Measurements from ENCODE around the gene NIPA2.

Gene NIPA2

DNA sequence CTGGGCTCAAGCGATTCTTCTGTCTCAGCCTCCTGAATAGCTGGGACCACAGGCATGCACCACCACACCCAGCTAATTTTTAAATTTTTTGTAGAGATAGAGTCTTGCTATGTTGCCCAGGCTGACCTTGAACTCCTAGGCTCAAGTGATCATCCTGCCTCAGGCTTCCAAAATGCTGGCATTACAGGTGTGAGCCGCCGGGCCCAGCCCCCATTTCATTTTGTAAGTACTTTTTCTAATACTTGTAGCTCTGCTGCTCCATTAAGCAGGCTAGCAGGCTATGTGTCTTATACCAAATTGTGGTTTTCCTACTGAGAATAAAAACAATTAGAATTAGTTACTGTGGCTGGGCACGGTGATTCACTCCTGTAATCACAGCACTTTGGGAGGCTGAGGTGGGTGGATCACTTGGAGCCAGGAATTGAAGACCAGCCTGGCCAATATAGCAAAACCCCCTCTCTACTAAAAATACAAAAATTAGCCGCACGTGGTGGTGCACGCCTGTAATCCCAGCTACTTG lies 29.6 kb upstream of the NIPA2 start:
- H3K4me3 ChIP-seq (ENCODE audit: low read depth, low read length), result no peak overlapping the region
- no peak overlapping the region for H3K27ac ChIP-seq (ENCODE audit: extremely low read depth, low read depth, low read length)
- TF ChIP-seq ZNF529 (tag by site-specific recombination; IDR thresholded peaks at IDR 0.05; ENCODE audit: insufficient replicate concordance) (no peak), ZBTB48 (tag by site-specific recombination; IDR thresholded peaks at IDR 0.05) (no peak), ZNF843 (tag by site-specific recombination; IDR thresholded peaks at IDR 0.05) (no peak)
- H3K4me1 ChIP-seq (ENCODE audit: control insufficient read depth, insufficient read depth, low read length), result no peaks in the 10 kb centered on the region
- H3K9me3 ChIP-seq (ENCODE audit: control insufficient read depth, insufficient read depth, low read depth, low read length), result no peaks in the 10 kb centered on the region
- POLR2A ChIA-PET, result no interaction called here
- CTCF ChIA-PET, result no interaction called here
- H3K36me3 ChIP-seq (ENCODE audit: control insufficient read depth in 2 of 2, insufficient read depth in 1 of 2, low read length in 2 of 2), result peaks cover 0 to 4% of the 10 kb centered on the region in 2 experiments

DNA sequence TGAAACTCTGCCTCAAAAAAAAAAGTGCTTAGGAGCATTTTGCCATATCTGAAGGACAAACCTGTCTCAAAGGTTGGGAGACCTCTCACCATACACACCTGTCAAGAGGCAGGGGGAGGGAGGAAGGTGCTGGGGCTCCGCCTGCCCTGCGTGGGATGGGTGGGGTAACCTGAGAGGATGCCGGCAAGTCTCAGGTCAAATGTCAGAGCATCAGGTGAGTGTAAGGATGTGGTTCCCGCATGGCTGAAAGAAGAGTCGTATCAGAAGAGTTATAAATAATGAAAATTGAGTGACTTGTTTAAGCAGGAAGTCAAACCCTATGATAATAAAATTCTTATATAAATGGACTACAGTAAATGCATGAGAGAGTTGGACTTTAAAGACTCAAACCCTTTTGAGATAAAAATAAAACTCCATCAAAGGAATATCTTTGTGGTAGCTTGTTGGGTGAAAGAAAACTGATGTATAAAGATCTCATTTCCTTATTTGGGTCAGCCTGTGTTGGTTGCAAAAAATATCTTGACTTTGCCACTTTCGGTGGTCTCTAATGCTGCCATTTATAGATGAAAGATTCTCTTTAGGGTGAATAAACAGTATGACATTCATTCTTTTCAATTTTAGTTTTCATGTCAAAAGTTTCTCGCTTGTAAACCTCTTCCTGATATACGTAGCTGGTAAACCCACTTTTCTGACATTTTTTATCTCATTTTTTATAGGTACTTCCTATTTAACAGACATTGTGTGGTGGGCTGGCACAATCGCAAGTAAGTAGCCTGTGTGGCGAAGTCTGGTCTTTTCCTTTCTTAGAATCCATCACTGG lies 28.2 kb upstream of the NIPA2 start:
- Histone ChIP-seq H3K36me3 (ENCODE audit: control insufficient read depth in 2 of 2, insufficient read depth in 1 of 2, low read length in 2 of 2) (peaks cover 0 to 8% of the 10 kb centered on the region in 2 experiments), H3K9me3 (ENCODE audit: control insufficient read depth, insufficient read depth, low read depth, low read length) (no peaks in the 10 kb centered on the region)

GRCh38 chr15:22810853-22811338 lies 27.6 kb upstream of the NIPA2 start:
- TF ChIP-seq ZXDB (tag by site-specific recombination; IDR thresholded peaks at IDR 0.05) (no peak), ZFP69B (tag by site-specific recombination; IDR thresholded peaks at IDR 0.05) (no peak), ZNF768 (tag by site-specific recombination; IDR thresholded peaks at IDR 0.05) (no peak), ZSCAN16 (tag by site-specific recombination; IDR thresholded peaks at IDR 0.05) (no peak), ZNF670 (tag by site-specific recombination; IDR thresholded peaks at IDR 0.05; ENCODE audit: low read depth) (no peak), YY2 (tag by site-specific recombination; IDR thresholded peaks at IDR 0.05) (no peak), ZNF658 (tag by site-specific recombination; IDR thresholded peaks at IDR 0.05) (no peak), ZNF221 (tag by site-specific recombination; IDR thresholded peaks at IDR 0.05; ENCODE audit: borderline replicate concordance) (no peak)
- TF ChIP-seq, protein P1, sequence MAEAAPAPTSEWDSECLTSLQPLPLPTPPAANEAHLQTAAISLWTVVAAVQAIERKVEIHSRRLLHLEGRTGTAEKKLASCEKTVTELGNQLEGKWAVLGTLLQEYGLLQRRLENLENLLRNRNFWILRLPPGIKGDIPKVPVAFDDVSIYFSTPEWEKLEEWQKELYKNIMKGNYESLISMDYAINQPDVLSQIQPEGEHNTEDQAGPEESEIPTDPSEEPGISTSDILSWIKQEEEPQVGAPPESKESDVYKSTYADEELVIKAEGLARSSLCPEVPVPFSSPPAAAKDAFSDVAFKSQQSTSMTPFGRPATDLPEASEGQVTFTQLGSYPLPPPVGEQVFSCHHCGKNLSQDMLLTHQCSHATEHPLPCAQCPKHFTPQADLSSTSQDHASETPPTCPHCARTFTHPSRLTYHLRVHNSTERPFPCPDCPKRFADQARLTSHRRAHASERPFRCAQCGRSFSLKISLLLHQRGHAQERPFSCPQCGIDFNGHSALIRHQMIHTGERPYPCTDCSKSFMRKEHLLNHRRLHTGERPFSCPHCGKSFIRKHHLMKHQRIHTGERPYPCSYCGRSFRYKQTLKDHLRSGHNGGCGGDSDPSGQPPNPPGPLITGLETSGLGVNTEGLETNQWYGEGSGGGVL (tag by site-specific recombination; IDR thresholded peaks at IDR 0.05), result no peak
- TF ChIP-seq, protein P2, sequence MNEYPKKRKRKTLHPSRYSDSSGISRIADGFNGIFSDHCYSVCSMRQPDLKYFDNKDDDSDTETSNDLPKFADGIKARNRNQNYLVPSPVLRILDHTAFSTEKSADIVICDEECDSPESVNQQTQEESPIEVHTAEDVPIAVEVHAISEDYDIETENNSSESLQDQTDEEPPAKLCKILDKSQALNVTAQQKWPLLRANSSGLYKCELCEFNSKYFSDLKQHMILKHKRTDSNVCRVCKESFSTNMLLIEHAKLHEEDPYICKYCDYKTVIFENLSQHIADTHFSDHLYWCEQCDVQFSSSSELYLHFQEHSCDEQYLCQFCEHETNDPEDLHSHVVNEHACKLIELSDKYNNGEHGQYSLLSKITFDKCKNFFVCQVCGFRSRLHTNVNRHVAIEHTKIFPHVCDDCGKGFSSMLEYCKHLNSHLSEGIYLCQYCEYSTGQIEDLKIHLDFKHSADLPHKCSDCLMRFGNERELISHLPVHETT (tag by site-specific recombination; IDR thresholded peaks at IDR 0.05), result no peak
- TF ChIP-seq, protein P3, sequence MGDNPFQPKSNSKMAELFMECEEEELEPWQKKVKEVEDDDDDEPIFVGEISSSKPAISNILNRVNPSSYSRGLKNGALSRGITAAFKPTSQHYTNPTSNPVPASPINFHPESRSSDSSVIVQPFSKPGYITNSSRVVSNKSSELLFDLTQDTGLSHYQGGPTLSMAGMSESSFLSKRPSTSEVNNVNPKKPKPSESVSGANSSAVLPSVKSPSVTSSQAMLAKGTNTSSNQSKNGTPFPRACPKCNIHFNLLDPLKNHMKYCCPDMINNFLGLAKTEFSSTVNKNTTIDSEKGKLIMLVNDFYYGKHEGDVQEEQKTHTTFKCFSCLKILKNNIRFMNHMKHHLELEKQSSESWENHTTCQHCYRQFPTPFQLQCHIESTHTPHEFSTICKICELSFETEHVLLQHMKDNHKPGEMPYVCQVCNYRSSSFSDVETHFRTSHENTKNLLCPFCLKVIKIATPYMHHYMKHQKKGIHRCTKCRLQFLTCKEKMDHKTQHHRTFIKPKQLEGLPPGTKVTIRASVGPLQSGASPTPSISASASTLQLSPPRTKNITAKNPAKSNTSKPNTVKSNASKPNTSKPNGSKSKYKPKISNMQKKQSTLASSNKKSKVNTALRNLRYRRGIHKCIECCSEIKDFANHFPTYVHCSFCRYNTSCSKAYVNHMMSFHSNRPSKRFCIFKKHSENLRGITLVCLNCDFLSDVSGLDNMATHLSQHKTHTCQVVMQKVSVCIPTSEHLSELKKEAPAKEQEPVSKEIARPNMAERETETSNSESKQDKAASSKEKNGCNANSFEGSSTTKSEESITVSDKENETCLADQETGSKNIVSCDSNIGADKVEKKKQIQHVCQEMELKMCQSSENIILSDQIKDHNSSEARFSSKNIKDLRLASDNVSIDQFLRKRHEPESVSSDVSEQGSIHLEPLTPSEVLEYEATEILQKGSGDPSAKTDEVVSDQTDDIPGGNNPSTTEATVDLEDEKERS (tag by site-specific recombination; IDR thresholded peaks at IDR 0.05), result no peak
- TF ChIP-seq, protein P4, sequence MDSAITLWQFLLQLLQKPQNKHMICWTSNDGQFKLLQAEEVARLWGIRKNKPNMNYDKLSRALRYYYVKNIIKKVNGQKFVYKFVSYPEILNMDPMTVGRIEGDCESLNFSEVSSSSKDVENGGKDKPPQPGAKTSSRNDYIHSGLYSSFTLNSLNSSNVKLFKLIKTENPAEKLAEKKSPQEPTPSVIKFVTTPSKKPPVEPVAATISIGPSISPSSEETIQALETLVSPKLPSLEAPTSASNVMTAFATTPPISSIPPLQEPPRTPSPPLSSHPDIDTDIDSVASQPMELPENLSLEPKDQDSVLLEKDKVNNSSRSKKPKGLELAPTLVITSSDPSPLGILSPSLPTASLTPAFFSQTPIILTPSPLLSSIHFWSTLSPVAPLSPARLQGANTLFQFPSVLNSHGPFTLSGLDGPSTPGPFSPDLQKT (IDR thresholded peaks at IDR 0.05; ENCODE audit: borderline replicate concordance, low read depth, low read length), result no peak
- no peak overlapping the region for H3K4me3 ChIP-seq (ENCODE audit: low read depth, low read length)
- POLR2A ChIA-PET, result interaction anchor here (0.6 to 1.0 kb wide), 2 partner anchors 27 to 29 kb away, joined by 3 to 4 read pairs; no protein-coding TSS in a partner anchor
- H3K9me3 ChIP-seq (ENCODE audit: control insufficient read depth, insufficient read depth, low read depth, low read length), result no peaks in the 10 kb centered on the region
- H3K4me1 ChIP-seq (ENCODE audit: control insufficient read depth, insufficient read depth, low read length), result no peaks in the 10 kb centered on the region
- CTCF ChIA-PET, result interaction anchor here (0.6 kb wide), 1 partner anchor 587 kb away, joined by 3 read pairs; no protein-coding TSS in a partner anchor
- no peak overlapping the region for H3K27ac ChIP-seq (ENCODE audit: extremely low read depth, low read depth, low read length)
- peaks cover 0 to 8% of the 10 kb centered on the region in 2 experiments for H3K36me3 ChIP-seq (ENCODE audit: control insufficient read depth in 2 of 2, insufficient read depth in 1 of 2, low read length in 2 of 2)

More for the DNA sequence above, 28.2 kb upstream of the NIPA2 start:
- TF ChIP-seq CTCF (tag by site-specific recombination; IDR thresholded peaks at IDR 0.05) (no peak), ZNF404 (tag by site-specific recombination; IDR thresholded peaks at IDR 0.05) (no peak)
- Histone ChIP-seq H3K4me1 (ENCODE audit: control insufficient read depth, insufficient read depth, low read length) (no peaks in the 10 kb centered on the region), H3K27ac (ENCODE audit: extremely low read depth, low read depth, low read length) (no peak overlapping the region), H3K4me3 (ENCODE audit: low read depth, low read length) (no peak overlapping the region)
- POLR2A ChIA-PET, result no interaction called here
- CTCF ChIA-PET, result interaction anchor here (0.6 kb wide), 1 partner anchor 586 kb away, joined by 3 read pairs; no protein-coding TSS in a partner anchor
